Stimulated activated CD8-positive, alpha-beta memory T cell treated with anti-CD3 and anti-CD28 coated beads, Interleukin-4, amount 100 ng/mL, for 4 hours (primary cell): Measurements from ENCODE around the gene TNIK.
"Not testable (repeated sequence)": the region's sequence is repeated elsewhere in the genome, so short reads cannot be mapped to it uniquely, and the experiment has no call there.

Experiments used
- DNase-seq, 2 donors: peaks; one replicate each; pipeline ENCODE4 v3.0.0-alpha.2; 2020; ENCODE audit warnings: low read depth in 2 of 2, low spot score in 1 of 2

Gene TNIK

GRCh38 chr3:171469376-171469775, 9.2 kb upstream of the TNIK start:
- DNase-seq = no peak

GRCh38 chr3:171468296-171468906, 8.2 kb upstream of the TNIK start:
- no peak for DNase-seq

GRCh38 chr3:171465763-171466162, 5.6 kb upstream of the TNIK start:
- DNase-seq = no peak

DNA sequence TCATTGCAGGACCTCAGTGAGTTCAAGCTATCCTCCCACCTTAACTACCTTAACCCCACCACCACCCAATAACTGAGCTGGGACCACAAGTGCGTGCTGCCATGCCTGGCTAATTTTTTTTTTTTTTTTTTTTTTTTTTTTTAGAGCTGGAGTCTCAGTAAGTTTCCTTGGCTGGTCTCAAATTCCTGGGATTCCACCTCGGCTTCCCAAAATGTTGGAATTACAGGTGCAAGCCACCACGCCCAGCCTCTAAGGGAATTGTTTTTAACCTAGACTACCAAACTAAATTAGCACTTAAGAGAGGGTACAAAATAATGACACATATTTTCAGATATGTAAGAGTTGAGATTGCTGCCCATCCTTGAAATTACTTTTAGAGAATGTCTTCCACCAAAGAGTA, 4.3 kb upstream of the TNIK start:
- DNase-seq = no peak

- no peak for DNase-seq
Observed at GRCh38 chr3:171462224-171462623, 2.0 kb upstream of the TNIK start.

DNA sequence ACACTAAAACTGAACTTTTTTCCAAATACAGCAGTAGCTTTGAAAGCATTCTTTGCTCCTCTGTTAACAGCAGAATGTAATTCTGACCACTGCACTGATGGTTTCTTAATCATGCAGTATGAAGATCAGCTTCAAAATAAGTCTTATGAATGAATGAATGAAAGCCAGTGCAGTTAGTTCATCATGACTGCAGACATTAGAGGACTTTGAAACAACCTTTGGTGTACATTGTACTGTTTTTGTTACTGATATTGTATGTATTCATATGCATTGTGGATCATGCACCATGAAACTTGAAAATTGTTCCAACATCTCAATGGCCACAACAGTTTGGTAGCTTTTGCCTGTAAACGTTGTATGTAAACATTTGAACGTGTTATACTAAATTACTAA, 1.3 kb upstream of the TNIK start:
- no peak for DNase-seq

- DNase-seq = no peak
Observed at GRCh38 chr3:171460725-171461524, 720 bp upstream of the TNIK start.

GRCh38 chr3:171459137-171459941, 866 bp downstream of the TNIK start:
- DNase-seq = no peak

DNA sequence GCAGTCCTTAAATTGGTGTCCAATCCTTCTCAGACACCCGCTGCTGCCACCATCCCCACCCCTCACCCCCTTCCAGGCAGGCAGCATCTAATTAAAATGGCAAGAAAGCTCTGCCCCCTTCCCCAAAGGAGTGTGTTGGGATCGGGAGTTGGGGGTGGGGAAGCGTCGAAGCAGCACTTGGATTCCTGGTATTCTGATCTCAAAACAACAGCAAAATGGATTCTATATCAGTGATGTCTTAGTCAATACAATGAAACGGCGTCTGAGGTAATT, 1.4 kb downstream of the TNIK start:
- no peak for DNase-seq

GRCh38 chr3:171458071-171458863, 1.9 kb downstream of the TNIK start:
- DNase-seq = no peak

GRCh38 chr3:171457607-171458061, 2.6 kb downstream of the TNIK start:
- DNase-seq = no peak

GRCh38 chr3:171456765-171457606, 3.2 kb downstream of the TNIK start:
- no peak for DNase-seq

- DNase-seq = no peak
Observed at GRCh38 chr3:171455603-171456550, 4.3 kb downstream of the TNIK start.

DNA sequence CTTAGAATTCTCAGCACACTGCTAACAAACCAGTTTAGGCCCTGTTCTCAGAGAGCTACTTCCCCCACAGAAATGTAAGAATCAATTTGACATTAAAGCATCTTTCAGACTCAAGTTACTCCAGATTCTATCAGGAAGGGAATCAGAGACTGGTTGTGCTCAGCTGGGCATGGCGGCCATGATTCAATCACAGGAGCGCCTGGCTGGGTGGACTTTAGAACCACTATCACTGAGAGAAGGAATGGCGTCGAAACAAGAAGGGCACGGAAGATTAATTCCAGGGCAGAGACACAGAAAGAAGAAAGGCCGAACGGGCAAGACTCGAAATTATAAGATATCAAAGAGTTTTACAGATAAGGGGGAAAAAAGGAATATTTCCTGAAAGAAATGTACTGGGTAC, 6.2 kb downstream of the TNIK start:
- no peak for DNase-seq

- DNase-seq = no peak
Observed at GRCh38 chr3:171453180-171453886, 6.9 kb downstream of the TNIK start.

- DNase-seq = no peak
Observed at GRCh38 chr3:171452328-171452727, 7.9 kb downstream of the TNIK start.

GRCh38 chr3:171451915-171452314, 8.3 kb downstream of the TNIK start:
- no peak for DNase-seq

GRCh38 chr3:171447579-171447891, 12.7 kb downstream of the TNIK start:
- DNase-seq = not testable (repeated sequence)
